Activated naive CD8-positive, alpha-beta T cell treated with anti-CD3 and anti-CD28 coated beads for 36 hours (primary cell): ENCODE measurements around the gene MPRIP. TPM values are rescaled to one million over a fixed set of nuclear protein-coding genes. Genes with fewer than 3 reads are reported as not detected.

Experiments used
- DNase-seq: peaks from one replicate; pipeline ENCODE4 v3.0.0; 2021
- H3K27ac Mint-ChIP-seq: one replicate; pipeline ENCODE4 v1.8.0; 2022; ENCODE audit warnings: mild to moderate bottlenecking, moderate library complexity, mixed read lengths
- H3K27me3 Mint-ChIP-seq: one replicate; pipeline ENCODE4 v1.8.0; 2022; ENCODE audit warnings: mild to moderate bottlenecking, mixed read lengths
- H3K36me3 Mint-ChIP-seq: one replicate; pipeline ENCODE4 v1.8.0; 2021; ENCODE audit warnings: mild to moderate bottlenecking, mixed read lengths
- H3K4me1 Mint-ChIP-seq: one replicate; pipeline ENCODE4 v1.8.0; 2021; ENCODE audit warnings: mixed read lengths
- H3K4me3 Mint-ChIP-seq: one replicate; pipeline ENCODE4 v1.8.0; 2022; ENCODE audit warnings: mild to moderate bottlenecking, moderate library complexity, mixed read lengths
- H3K9me3 Mint-ChIP-seq: one replicate; pipeline ENCODE4 v1.8.0; 2022; ENCODE audit warnings: mixed read lengths
- total RNA-seq, 2 experiments: library from RNA; stranded (reverse); gene quantifications; one replicate each; pipeline ENCODE4 v1.2.3, GENCODE V29; 2021

The MPRIP gene
- total RNA-seq, 2 experiments from 2014 or later, result 130 to 143 TPM

- no peak for DNase-seq
- H3K36me3 Mint-ChIP-seq, result no peaks in the 10 kb centered on the region
- no peaks in the 10 kb centered on the region for H3K27me3 Mint-ChIP-seq
- H3K27ac Mint-ChIP-seq, result no peak overlapping the region
- H3K4me3 Mint-ChIP-seq, result no peak overlapping the region
- H3K9me3 Mint-ChIP-seq, result no peaks in the 10 kb centered on the region
- peaks cover 18% of the 10 kb centered on the region for H3K4me1 Mint-ChIP-seq
Measured at GRCh38 chr17:17019891-17020456, 22.3 kb upstream of the MPRIP start.

GRCh38 chr17:17020821-17021193 lies 21.4 kb upstream of the MPRIP start:
- peaks cover 16% of the 10 kb centered on the region for H3K4me1 Mint-ChIP-seq
- no peak overlapping the region for H3K27ac Mint-ChIP-seq
- H3K27me3 Mint-ChIP-seq, result no peaks in the 10 kb centered on the region

GRCh38 chr17:17021194-17021863 lies 20.9 kb upstream of the MPRIP start:
- DNase-seq, result no peak
- peaks cover 11% of the 10 kb centered on the region for H3K4me1 Mint-ChIP-seq
- no peak overlapping the region for H3K4me3 Mint-ChIP-seq
- no peaks in the 10 kb centered on the region for H3K9me3 Mint-ChIP-seq
- no peaks in the 10 kb centered on the region for H3K27me3 Mint-ChIP-seq
- H3K36me3 Mint-ChIP-seq, result no peaks in the 10 kb centered on the region
- H3K27ac Mint-ChIP-seq, result no peak overlapping the region

More at GRCh38 chr17:17020821-17021193, 21.4 kb upstream of the MPRIP start:
- Mint-ChIP-seq H3K4me3 (no peak overlapping the region), H3K9me3 (no peaks in the 10 kb centered on the region), H3K36me3 (no peaks in the 10 kb centered on the region)
- no peak for DNase-seq

- DNase-seq, result no peak
- no peaks in the 10 kb centered on the region for H3K9me3 Mint-ChIP-seq
- H3K4me1 Mint-ChIP-seq, result peaks cover 4% of the 10 kb centered on the region
- no peaks in the 10 kb centered on the region for H3K27me3 Mint-ChIP-seq
- H3K27ac Mint-ChIP-seq, result no peak overlapping the region
- H3K36me3 Mint-ChIP-seq, result no peaks in the 10 kb centered on the region
- H3K4me3 Mint-ChIP-seq, result no peak overlapping the region
Measured at GRCh38 chr17:17022011-17022410, 20.2 kb upstream of the MPRIP start.

- Mint-ChIP-seq H3K9me3 (no peaks in the 10 kb centered on the region), H3K4me1 (peaks cover 4% of the 10 kb centered on the region), H3K4me3 (no peak overlapping the region), H3K27me3 (no peaks in the 10 kb centered on the region), H3K27ac (no peak overlapping the region), H3K36me3 (no peaks in the 10 kb centered on the region)
- DNase-seq, result no peak
Measured at GRCh38 chr17:17022456-17022855, 19.8 kb upstream of the MPRIP start.

GRCh38 chr17:17024778-17025300 lies 17.4 kb upstream of the MPRIP start:
- Mint-ChIP-seq H3K4me1 (no peaks in the 10 kb centered on the region), H3K36me3 (no peaks in the 10 kb centered on the region), H3K27ac (no peak overlapping the region), H3K9me3 (no peaks in the 10 kb centered on the region), H3K4me3 (no peak overlapping the region), H3K27me3 (no peaks in the 10 kb centered on the region)
- DNase-seq, result no peak

- DNase-seq, result no peak
- Mint-ChIP-seq H3K27me3 (no peaks in the 10 kb centered on the region), H3K27ac (no peak overlapping the region), H3K4me3 (no peak overlapping the region), H3K36me3 (no peaks in the 10 kb centered on the region), H3K9me3 (no peaks in the 10 kb centered on the region), H3K4me1 (no peaks in the 10 kb centered on the region)
Measured at GRCh38 chr17:17025621-17026020, 16.6 kb upstream of the MPRIP start.

- Mint-ChIP-seq H3K4me1 (no peaks in the 10 kb centered on the region), H3K36me3 (no peaks in the 10 kb centered on the region), H3K27ac (no peak overlapping the region), H3K9me3 (no peaks in the 10 kb centered on the region), H3K4me3 (no peak overlapping the region), H3K27me3 (no peaks in the 10 kb centered on the region)
- DNase-seq, result no peak
Measured at GRCh38 chr17:17026163-17026562, 16.1 kb upstream of the MPRIP start.

- Mint-ChIP-seq H3K9me3 (no peaks in the 10 kb centered on the region), H3K4me3 (no peak overlapping the region), H3K27me3 (no peaks in the 10 kb centered on the region), H3K27ac (no peak overlapping the region), H3K36me3 (no peaks in the 10 kb centered on the region), H3K4me1 (no peaks in the 10 kb centered on the region)
- no peak for DNase-seq
Measured at GRCh38 chr17:17027442-17028058, 14.7 kb upstream of the MPRIP start.

GRCh38 chr17:17028059-17028877 lies 14.0 kb upstream of the MPRIP start:
- no peak for DNase-seq
- H3K4me3 Mint-ChIP-seq, result no peak overlapping the region
- H3K27ac Mint-ChIP-seq, result no peak overlapping the region
- no peaks in the 10 kb centered on the region for H3K36me3 Mint-ChIP-seq
- H3K27me3 Mint-ChIP-seq, result no peaks in the 10 kb centered on the region
- H3K4me1 Mint-ChIP-seq, result no peaks in the 10 kb centered on the region
- H3K9me3 Mint-ChIP-seq, result no peaks in the 10 kb centered on the region

- Mint-ChIP-seq H3K27ac (no peak overlapping the region), H3K9me3 (no peaks in the 10 kb centered on the region), H3K27me3 (no peaks in the 10 kb centered on the region), H3K36me3 (no peaks in the 10 kb centered on the region), H3K4me1 (no peaks in the 10 kb centered on the region), H3K4me3 (no peak overlapping the region)
- no peak for DNase-seq
Measured at GRCh38 chr17:17028878-17029535, 13.2 kb upstream of the MPRIP start.

- H3K27ac Mint-ChIP-seq, result no peak overlapping the region
- no peaks in the 10 kb centered on the region for H3K9me3 Mint-ChIP-seq
- H3K4me1 Mint-ChIP-seq, result no peaks in the 10 kb centered on the region
- no peak overlapping the region for H3K4me3 Mint-ChIP-seq
- no peak for DNase-seq
- H3K36me3 Mint-ChIP-seq, result no peaks in the 10 kb centered on the region
- H3K27me3 Mint-ChIP-seq, result no peaks in the 10 kb centered on the region
Measured at GRCh38 chr17:17029938-17030337, 12.3 kb upstream of the MPRIP start.

- H3K36me3 Mint-ChIP-seq, result no peaks in the 10 kb centered on the region
- H3K4me1 Mint-ChIP-seq, result no peaks in the 10 kb centered on the region
- H3K4me3 Mint-ChIP-seq, result no peak overlapping the region
- H3K27ac Mint-ChIP-seq, result peak overlapping the region; percentile 34
- no peaks in the 10 kb centered on the region for H3K9me3 Mint-ChIP-seq
- H3K27me3 Mint-ChIP-seq, result no peaks in the 10 kb centered on the region
- DNase-seq, result no peak
Measured at GRCh38 chr17:17030515-17031211, 11.6 kb upstream of the MPRIP start.

- Mint-ChIP-seq H3K27me3 (no peaks in the 10 kb centered on the region), H3K36me3 (no peaks in the 10 kb centered on the region), H3K4me1 (no peaks in the 10 kb centered on the region), H3K4me3 (no peak overlapping the region), H3K27ac (no peak overlapping the region), H3K9me3 (no peaks in the 10 kb centered on the region)
- no peak for DNase-seq
Measured at GRCh38 chr17:17032131-17032692, 10.0 kb upstream of the MPRIP start.
